PC-9 (cell line): ENCODE measurements around the gene SOS1. TPM values are rescaled to one million over a fixed set of nuclear protein-coding genes. Genes with fewer than 3 reads are reported as not detected.

Source experiments
- BruUV-seq: library from RNA; stranded (reverse); fragments of 400-500 nt; replicated peaks from 2 replicates; lab custom pipeline; 2021; lab: Mats Ljungman, UMichigan
- CTCF ChIA-PET: fragments of 300-600 bp; sonication (Branson Sonifier 250); formaldehyde crosslinking; loops from one replicate; lab custom pipeline; 2022; ENCODE audit warnings: antibody characterized with exemption; lab: Charles Lee
- POLR2A ChIA-PET: fragments of 300-600 bp; sonication (Branson Sonifier 250); formaldehyde crosslinking; loops from one replicate; lab custom pipeline; 2022; ENCODE audit warnings: antibody characterized with exemption; ENCODE audit not compliant: unreplicated experiment; lab: Charles Lee
- DNase-seq, 2 experiments: peaks; one replicate each; pipeline versions ENCODE4 v3.0.0 to v3.0.0-alpha.2; 2015 to 2022; ENCODE audit warnings: mixed read lengths in 1 of 2
- H2AFZ ChIP-seq: fragments of 200-600 bp; sonication (generic); 2 replicates; pipeline ENCODE4 v1.8.1; 2017; ENCODE audit warnings: antibody characterized with exemption
- H3F3A ChIP-seq: fragments of 200-600 bp; sonication (generic); 2 replicates; pipeline ENCODE4 v1.8.1; 2017; ENCODE audit warnings: antibody characterized with exemption, mild to moderate bottlenecking, low read depth; ENCODE audit not compliant: insufficient read depth
- H3K27ac ChIP-seq: fragments of 200-600 bp; sonication (generic); 2 replicates; pipeline ENCODE4 v1.6.1; 2016; ENCODE audit warnings: mixed run types
- H3K27me3 ChIP-seq: fragments of 200-600 bp; sonication (generic); 2 replicates; pipeline ENCODE4 v1.6.1; 2016; ENCODE audit warnings: low read depth, mixed run types; ENCODE audit not compliant: insufficient read depth
- H3K36me3 ChIP-seq: fragments of 200-600 bp; sonication (generic); 2 replicates; pipeline ENCODE4 v1.6.1; 2016; ENCODE audit warnings: low read depth, mixed run types
- H3K4me1 ChIP-seq: fragments of 200-600 bp; sonication (generic); replicated peaks from 2 replicates; pipeline ENCODE4 v1.6.1; 2016; ENCODE audit warnings: mixed run types; ENCODE audit not compliant: insufficient read depth
- H3K4me2 ChIP-seq: fragments of 200-600 bp; sonication (generic); 2 replicates; pipeline ENCODE4 v1.6.1; 2017; ENCODE audit warnings: mixed run types
- H3K4me3 ChIP-seq: fragments of 200-600 bp; sonication (generic); 2 replicates; pipeline ENCODE4 v1.6.1; 2016; ENCODE audit warnings: mixed run types
- H3K79me2 ChIP-seq: fragments of 200-600 bp; sonication (generic); 2 replicates; pipeline ENCODE4 v1.6.1; 2017; ENCODE audit warnings: low read depth, mixed run types
- H3K9me2 ChIP-seq: fragments of 200-600 bp; sonication (generic); 2 replicates; pipeline ENCODE4 v1.8.1; 2017; ENCODE audit warnings: mild to moderate bottlenecking; ENCODE audit not compliant: insufficient read depth
- H3K9me3 ChIP-seq: fragments of 200-600 bp; sonication (generic); 2 replicates; pipeline ENCODE4 v1.8.1; 2016; ENCODE audit warnings: low read depth; ENCODE audit not compliant: insufficient read depth
- H4K20me1 ChIP-seq: fragments of 200-600 bp; sonication (generic); 2 replicates; pipeline ENCODE4 v1.8.1; 2017; ENCODE audit not compliant: insufficient read depth
- EZH2 ChIP-seq: fragments of 200-600 bp; sonication (generic); IDR thresholded peaks from 2 replicates; pipeline ENCODE4 v1.8.0; 2017; ENCODE audit warnings: antibody characterized with exemption, low read depth
- intact Hi-C: fragments of 100-400 bp; cut with micrococcal nuclease; formaldehyde crosslinking; loops from one replicate; pipeline ENCODE4 v1.10.0; 2022; ENCODE audit not compliant: unreplicated experiment
- total RNA-seq: library from RNA; stranded (reverse); gene quantifications from 2 replicates; pipeline ENCODE4 v1.2.3, GENCODE V29; 2021
- TF ChIP-seq, protein P1 (sequence below): fragments of 200-600 bp; sonication (generic); conservative IDR thresholded peaks from 2 replicates; pipeline ENCODE4 v1.6.1; 2017; ENCODE audit warnings: mixed run types, antibody characterized with exemption, mild to moderate bottlenecking, moderate library complexity

SOS1 gene
- total RNA-seq, 1 experiment from 2014 or later: 34.7 TPM

DNA sequence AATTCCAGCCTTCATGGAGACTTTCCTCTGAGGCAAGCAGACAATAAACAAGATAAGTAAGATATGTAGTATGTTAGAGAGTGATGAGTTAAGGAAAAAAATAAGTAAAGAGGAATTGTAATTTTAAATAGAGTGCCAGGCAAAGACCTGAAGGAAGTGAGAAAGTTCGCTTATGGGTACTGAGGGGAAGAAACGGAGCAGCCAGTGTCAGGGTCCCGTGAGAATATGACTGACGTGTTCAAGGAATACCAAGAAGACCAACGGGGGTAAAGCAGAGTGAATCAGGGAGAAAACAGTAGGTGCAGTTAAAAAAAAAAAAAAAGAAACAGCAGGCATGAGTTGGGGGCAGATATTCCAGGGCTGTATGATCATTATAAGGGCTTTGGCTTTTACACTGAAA is 186.1 kb downstream of the SOS1 start:
- Histone ChIP-seq H3F3A (no peaks in the 10 kb centered on the region), H3K4me1 (no peaks in the 10 kb centered on the region), H3K4me3 (no peak overlapping the region), H3K79me2 (no peaks in the 10 kb centered on the region), H3K36me3 (no peaks in the 10 kb centered on the region), H3K9me2 (no peaks in the 10 kb centered on the region), H3K27me3 (no peaks in the 10 kb centered on the region), H3K9me3 (no peaks in the 10 kb centered on the region), H3K27ac (no peak overlapping the region), H2AFZ (no peak overlapping the region), H4K20me1 (no peaks in the 10 kb centered on the region), H3K4me2 (no peak overlapping the region)
- TF ChIP-seq, protein P1, sequence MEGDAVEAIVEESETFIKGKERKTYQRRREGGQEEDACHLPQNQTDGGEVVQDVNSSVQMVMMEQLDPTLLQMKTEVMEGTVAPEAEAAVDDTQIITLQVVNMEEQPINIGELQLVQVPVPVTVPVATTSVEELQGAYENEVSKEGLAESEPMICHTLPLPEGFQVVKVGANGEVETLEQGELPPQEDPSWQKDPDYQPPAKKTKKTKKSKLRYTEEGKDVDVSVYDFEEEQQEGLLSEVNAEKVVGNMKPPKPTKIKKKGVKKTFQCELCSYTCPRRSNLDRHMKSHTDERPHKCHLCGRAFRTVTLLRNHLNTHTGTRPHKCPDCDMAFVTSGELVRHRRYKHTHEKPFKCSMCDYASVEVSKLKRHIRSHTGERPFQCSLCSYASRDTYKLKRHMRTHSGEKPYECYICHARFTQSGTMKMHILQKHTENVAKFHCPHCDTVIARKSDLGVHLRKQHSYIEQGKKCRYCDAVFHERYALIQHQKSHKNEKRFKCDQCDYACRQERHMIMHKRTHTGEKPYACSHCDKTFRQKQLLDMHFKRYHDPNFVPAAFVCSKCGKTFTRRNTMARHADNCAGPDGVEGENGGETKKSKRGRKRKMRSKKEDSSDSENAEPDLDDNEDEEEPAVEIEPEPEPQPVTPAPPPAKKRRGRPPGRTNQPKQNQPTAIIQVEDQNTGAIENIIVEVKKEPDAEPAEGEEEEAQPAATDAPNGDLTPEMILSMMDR: no peak
- no peak for TF ChIP-seq EZH2
- DNase-seq: no peak
- POLR2A ChIA-PET: no interaction called here
- intact Hi-C loops: no loop called here
- no TSS peak for BruUV-seq
- CTCF ChIA-PET: no interaction called here

DNA sequence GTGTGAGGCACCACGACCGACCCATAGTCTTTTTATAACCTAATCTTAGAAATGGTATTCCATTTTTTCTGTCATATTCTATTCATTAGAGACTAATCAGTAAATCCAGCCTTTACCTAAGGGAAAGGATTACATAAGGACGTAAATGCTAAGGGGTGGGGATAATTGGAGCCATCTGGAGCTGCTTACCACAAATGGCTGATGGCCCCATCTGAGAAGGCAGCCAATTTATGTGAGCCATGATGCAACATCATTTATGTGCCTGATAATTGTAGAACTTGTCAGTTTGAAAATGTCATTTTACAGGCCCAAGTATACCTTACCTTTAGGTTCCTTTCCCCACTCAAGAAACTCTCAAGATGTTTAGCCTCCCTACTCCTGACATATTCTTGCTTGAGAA is 187.2 kb downstream of the SOS1 start:
- intact Hi-C loops: no loop called here
- BruUV-seq: no TSS peak

DNA sequence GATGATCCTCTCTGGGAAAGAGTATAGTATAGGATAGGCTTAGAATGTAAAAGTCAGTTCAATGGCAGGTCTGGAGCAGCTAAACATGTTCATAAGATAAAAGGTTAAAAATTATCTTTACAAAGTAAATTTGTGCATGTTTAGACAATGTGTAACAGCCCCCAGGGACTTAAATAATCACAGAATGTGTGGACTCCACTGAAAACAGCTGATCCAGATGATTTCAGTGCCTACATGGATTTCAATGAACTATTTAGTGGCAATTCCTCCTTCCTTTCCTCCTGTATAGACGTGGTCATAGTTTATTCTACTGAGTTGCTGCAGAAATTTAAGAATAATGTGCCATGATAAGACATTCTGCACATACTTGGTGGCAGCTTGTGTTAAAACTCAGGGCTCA is 188.3 kb downstream of the SOS1 start:
- DNase-seq: no peak
- Histone ChIP-seq H3K36me3 (no peaks in the 10 kb centered on the region), H3K9me3 (no peaks in the 10 kb centered on the region), H3K4me2 (no peak overlapping the region), H3K4me3 (no peak overlapping the region), H3K9me2 (no peaks in the 10 kb centered on the region), H3F3A (no peaks in the 10 kb centered on the region), H3K27me3 (no peaks in the 10 kb centered on the region), H3K4me1 (no peaks in the 10 kb centered on the region), H3K79me2 (no peaks in the 10 kb centered on the region), H2AFZ (no peak overlapping the region), H4K20me1 (no peaks in the 10 kb centered on the region), H3K27ac (no peak overlapping the region)
- POLR2A ChIA-PET: interaction anchor here (0.6 kb wide), 1 partner anchor 1890 kb away, joined by 7 read pairs; no protein-coding TSS in a partner anchor
- CTCF ChIA-PET: interaction anchor here (0.6 kb wide), 1 partner anchor 330 kb away, joined by 5 read pairs; the partner anchor contains the start of gene HNRNPLL
- BruUV-seq: no TSS peak
- intact Hi-C loops: no loop called here
- TF ChIP-seq, protein P1: no peak
- TF ChIP-seq EZH2: no peak

More for the DNA sequence above, 187.2 kb downstream of the SOS1 start:
- ChIA-PET POLR2A (no interaction called here), CTCF (no interaction called here)
- H3F3A ChIP-seq: no peaks in the 10 kb centered on the region
- no peak overlapping the region for H3K27ac ChIP-seq
- H2AFZ ChIP-seq: no peak overlapping the region
- no peak for DNase-seq
- H3K4me2 ChIP-seq: no peak overlapping the region
- H3K4me1 ChIP-seq: no peaks in the 10 kb centered on the region
- no peaks in the 10 kb centered on the region for H3K36me3 ChIP-seq
- TF ChIP-seq, protein P1: no peak
- TF ChIP-seq EZH2: no peak
- no peaks in the 10 kb centered on the region for H3K9me3 ChIP-seq
- H3K9me2 ChIP-seq: no peaks in the 10 kb centered on the region
- no peaks in the 10 kb centered on the region for H4K20me1 ChIP-seq
- H3K79me2 ChIP-seq: no peaks in the 10 kb centered on the region
- H3K4me3 ChIP-seq: no peak overlapping the region
- no peaks in the 10 kb centered on the region for H3K27me3 ChIP-seq

Other genes starting within 250 kb of the SOS1 start
- gene DHX57, start 245.1 kb downstream of the SOS1 start, total RNA-seq: 20.8 and 28.1 TPM in 2 replicates
- gene MORN2, start 245.1 kb downstream of the SOS1 start, total RNA-seq: 16.7 and 22.9 TPM in 2 replicates
- gene ARHGEF33, start 231.2 kb downstream of the SOS1 start, total RNA-seq: 1.0 and 1.4 TPM in 2 replicates
- gene CDKL4, start 122.9 kb upstream of the SOS1 start, total RNA-seq: not detected in 2 replicates